Activated T-helper 1 cell treated with Interleukin-2 at 50 U/mL for 16 hours (primary cell): ENCODE measurements around the gene FLT3.
"Not testable (repeated sequence)": the region's sequence is repeated elsewhere in the genome, so short reads cannot be mapped to it uniquely, and the experiment has no call there.

ENCODE experiments used
- DNase-seq: peaks from one replicate; pipeline ENCODE4 v3.0.0-alpha.2; 2020; ENCODE audit warnings: low read depth

FLT3 gene

DNA sequence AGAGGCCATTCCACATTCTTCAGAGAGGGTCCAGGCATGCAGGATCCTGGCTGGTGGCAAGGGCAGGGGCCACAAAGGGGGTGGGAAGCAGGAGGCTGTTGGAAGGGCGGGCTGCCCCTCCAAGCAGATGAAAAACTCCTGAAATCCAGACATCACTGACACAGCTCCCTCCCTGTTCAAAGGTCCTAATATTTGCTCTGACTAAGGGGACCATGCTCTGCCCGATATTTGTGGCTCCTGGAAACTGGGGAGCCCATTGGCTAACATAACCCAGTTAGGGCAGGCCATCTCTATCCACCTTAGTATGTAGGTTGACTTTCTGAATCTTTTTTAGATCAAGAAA lies 127.9 kb downstream of the FLT3 start:
- no peak for DNase-seq

GRCh38 chr13:27971776-27972477 lies 128.4 kb downstream of the FLT3 start:
- DNase-seq: no peak

DNA sequence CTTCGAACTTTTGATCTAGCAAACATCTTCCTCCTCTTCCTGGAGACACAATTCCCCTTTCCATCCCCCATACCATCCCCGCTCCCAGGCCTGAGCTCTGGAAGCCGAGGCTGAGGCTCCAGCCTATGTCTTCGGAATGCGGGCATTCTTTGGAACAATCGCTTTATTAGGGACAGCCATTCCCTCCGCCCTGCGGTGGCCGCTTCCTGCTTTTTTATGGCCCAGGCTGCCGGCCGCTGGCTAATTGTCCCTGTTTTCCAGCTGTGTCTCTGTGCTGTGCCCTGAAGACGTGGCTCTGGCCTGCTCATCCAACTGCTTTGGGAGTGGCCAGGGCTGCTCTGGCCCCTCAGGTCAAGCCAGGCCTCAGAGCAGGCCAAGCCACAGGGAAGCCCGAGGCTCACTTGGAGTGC lies 129.1 kb downstream of the FLT3 start:
- DNase-seq: no peak

DNA sequence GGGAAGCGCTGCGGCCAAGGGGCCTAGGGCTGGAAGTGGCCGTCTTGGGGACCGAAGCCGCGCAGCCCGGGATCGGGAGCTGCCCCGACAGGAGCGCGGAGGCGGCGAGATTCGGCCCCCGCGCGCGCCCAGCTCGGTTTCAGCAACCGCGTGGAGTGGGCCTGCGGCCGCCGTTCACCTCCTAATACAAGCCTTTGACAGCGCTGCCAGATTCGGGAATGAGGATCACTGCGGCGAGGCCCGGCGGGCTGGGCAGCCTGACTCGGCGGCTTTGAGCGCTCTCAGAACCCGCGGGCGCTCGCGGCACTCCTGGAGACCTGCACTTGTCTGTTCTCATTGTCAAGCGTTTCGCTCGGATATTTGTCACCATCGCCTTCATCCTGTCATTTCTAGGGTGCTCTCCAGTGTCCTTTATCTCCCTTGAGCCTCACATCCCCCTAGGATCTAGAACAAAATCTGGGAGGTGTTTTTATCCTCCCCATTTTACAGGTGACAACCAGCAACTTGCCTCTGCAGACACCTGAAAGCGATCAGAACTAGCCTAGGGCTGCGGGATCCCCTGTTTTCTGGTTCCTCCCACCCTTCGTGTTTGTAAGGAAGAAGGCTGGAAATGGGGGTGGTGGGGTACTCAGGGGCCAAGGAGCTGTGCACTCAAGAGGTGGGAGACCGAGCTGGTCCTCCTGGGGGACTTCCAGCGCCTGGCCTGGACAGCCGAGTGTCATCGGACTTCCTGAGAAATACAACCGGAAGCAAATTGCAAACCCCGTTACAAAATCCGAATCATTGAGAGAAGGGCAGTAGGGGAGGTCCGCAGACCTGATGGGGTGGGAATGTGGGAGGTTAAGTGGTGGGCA lies 129.8 kb downstream of the FLT3 start:
- no peak for DNase-seq

DNA sequence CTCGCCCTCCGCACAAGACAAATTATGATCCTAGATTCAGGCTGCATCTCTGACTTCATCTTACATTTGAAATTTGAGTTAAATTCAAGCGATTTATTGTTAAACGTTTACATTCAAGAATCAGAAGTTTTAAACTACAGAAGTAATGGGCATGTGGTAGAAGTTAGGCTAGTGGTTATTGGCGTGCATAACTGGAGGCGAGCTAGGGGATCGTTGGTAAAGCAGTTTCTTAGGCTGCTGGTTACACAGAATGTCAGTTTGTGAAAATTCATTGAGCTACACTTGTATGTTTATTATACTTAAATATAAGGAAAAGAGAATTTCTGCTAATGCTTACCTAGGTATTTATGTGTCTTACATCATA lies 130.5 kb downstream of the FLT3 start:
- no peak for DNase-seq

DNA sequence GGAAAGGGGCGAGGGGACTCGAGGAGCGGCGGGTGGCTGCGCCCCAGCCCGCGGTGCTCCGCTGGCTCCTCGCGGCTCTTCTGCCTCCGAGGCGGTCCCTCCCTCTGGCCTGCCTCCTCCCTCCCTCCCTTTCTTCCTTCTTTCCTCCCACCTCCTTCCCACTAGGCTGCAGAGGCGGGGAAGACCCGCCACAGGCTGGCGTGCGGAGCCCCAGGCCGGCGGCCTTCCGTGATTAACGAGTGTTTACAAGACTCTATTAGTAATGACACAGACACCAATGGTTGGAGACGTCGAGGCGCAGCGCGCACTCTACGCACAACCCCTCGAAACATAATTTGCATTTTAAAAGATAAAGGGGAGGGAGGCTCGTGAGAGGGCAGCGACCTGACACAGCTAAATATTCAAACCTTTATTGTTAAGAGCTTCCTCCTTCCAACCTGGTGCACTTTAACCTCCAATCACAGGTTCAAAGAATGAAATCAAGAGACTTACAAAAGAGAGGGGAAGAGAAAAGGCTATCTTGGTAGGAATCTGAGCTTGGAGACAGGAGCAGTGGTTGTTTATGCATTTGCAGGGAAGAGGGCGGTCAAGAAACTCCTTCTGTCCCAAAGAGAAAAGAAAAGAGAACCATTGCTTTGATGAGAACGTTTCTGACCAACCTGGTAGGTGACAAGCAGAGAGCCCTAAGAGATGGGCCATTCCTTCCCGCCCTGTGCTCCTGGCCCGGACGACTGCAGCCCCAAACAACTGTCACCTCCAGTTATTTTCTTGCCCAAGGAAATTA lies 131.1 kb downstream of the FLT3 start, which contains the start of gene CDX2:
TSS of gene CDX2 (minus strand) at position 234 of the 784 bp plus-strand sequence. CDS start 309 bp downstream, outside the sequence.
- DNase-seq: no peak

DNA sequence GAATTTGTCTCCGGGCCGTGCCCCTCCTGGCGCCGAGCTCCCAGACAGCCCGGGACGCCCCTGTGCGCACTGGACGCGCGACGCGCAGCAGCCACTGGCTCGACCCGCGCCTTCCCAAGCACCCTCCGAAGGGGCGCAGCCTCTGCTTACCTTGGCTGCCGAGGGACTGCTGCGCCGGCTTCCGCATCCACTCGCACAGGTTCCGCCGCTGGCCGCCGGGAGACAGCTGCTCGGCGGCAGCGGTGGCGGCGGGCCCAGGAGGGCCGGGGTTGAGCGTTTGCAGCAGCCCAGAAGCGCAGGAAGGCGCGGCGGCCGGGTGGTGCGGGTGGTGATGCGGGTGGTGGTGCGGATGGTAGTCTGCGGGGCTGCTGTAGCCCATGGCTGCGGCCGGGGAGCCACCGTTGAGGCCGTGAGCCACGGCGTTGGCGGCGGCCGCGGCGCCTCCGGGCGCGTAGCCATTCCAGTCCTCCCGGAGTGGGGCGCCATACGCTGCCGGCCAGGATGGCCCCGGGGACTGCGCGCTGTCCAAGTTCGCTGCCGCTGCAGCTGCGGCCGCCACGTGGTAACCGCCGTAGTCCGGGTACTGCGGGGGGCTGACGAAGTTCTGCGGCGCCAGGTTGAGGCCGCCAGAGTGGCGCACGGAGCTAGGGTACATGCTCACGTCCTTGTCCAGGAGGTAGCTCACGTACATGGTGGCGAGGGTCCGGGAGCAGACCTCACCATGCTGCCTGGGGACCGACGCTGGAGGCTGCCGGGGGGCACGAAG lies 131.9 kb downstream of the FLT3 start:
- no peak for DNase-seq

GRCh38 chr13:27967736-27968315 lies 132.6 kb downstream of the FLT3 start:
- DNase-seq: no peak

- DNase-seq: no peak
These were observed 133.1 kb downstream of the FLT3 start for GRCh38 chr13:27967203-27967735.

GRCh38 chr13:27966641-27967202 lies 133.7 kb downstream of the FLT3 start:
- DNase-seq: no peak

DNA sequence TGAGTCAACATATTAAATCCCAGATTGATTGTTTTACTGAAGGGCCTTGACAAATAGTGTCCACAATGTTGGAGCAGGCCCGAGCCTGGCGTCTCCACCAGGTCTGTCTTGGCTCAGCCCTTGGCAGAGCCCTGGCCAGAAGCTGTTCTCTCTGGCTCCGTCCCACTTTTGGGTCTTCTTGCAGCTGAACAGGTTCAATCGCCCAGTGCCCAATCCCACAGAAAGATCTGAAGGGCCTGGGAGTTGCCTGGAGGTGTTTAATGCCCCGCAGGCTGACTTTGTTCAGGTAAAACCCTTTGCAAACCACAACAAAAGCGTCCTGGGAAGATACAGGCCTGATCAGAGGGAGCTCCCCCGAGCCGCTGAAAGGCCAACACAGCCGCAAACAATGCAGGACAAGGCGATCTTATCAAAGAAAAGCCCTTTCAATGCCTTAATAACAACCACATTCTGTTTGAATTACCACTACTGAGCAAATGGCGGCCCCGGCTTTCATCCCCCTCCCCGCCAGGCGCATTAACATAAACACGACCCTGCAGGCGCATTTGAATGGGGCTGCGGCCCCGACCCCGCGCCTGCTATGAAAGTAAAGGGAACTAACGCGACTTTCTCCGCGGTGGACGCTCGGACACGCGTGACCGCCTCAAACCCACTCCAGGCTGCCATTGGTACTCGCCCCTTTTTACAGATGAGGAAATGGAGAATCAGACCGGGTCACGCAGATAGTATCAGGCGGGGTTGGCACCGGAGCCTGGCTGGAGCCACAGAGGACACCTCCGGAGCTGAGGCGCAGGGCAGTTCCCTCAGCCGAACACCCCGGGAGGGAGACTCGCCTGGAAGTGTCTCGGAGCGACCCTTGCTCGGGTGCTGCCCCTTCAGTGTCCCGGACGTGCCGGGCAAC lies 134.4 kb downstream of the FLT3 start:
- DNase-seq: no peak

DNA sequence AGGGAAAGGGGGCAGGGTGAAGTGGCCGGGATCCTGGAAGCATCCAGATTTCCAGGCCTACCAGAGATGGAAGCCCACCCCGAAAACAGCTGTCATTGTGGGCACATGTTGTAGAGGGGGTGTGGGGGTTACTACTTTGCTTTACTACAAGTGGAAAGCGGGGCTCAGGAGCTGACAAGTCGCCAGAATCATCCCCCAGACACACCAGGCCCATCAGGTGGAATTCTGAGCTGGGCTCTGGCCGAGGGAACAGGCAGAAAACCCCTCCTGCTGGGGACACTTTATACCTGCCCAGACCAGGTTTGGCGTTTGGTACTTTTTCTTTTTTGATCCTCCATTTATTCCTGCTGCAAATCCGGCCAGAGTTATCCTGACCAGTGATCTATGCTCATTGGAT lies 135.0 kb downstream of the FLT3 start:
- DNase-seq: no peak

DNA sequence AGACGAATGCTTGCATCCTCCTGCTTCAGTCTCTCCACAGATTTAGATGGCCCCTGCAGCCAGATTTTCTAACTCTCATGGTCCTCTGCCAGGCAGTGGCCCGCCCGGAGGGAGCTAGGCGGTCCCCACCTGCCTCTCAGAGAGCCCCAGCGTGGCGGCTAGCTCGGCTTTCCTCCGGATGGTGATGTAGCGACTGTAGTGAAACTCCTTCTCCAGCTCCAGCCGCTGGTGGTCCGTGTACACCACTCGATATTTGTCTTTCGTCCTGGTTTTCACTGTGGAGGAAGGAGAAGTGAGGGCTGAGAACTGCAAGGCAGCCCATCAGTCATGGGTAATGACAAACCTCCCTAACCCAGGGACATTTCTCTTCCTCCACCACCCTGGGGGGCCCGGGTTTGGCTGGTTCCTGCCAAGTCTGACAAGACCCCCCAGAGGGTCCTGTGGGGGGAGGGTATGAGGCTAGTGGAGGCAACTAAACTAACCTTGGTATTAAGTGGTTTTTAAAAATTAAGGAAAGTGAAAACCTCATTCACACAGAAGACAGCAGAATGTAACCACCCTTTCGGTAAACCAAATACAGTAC lies 135.5 kb downstream of the FLT3 start:
- DNase-seq: no peak

GRCh38 chr13:27964206-27964605 lies 136.2 kb downstream of the FLT3 start:
- DNase-seq: not testable (repeated sequence)

- no peak for DNase-seq
These were observed 136.9 kb downstream of the FLT3 start for GRCh38 chr13:27963491-27963890.

- DNase-seq: no peak
These were observed 137.4 kb downstream of the FLT3 start for GRCh38 chr13:27962982-27963381.

- no peak for DNase-seq
These were observed 138.1 kb downstream of the FLT3 start for GRCh38 chr13:27962128-27962841.

DNA sequence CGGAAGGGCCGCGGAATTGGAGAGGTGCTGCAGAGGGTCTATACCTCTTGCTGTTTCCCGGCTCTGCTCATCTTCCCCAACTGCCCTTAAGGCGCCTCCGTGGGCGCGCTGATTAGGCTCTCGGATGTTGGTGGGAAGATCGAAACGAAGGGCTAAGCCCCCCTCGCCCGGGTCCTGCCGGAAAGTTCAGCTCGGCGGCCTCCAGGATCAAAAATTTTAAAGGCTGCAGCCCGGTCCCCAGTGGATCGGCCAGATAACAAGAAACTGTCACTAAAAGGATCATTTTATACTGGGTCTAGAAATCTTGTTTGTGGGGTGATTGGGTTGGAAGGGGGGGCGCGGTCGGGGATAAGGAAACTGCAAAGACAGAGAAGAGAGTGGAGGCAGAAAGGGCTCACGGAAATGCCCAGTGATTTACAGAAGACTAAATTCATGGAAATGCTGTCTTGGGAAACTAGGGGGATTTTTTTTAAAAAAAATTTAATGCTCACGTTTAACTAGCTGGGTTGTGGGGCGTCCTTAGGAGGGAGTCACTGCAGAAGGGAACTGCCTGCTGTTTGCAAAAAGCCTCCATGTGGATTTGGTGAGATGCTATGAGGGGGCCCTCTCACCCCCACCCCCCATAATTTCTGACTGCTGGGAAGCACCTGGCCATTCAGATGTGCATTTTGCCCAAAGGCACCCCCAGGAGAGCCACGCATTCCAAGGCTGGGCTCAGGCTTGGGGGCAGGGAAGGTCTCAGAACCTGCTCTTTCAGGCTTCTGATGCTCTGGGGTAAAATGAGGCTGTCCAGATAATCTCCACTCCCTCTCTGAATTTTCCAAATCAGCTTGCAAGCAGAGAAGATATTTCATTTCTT lies 138.9 kb downstream of the FLT3 start:
- no peak for DNase-seq
